ENCODE results near the gene ARHGAP22. TPM values are rescaled to one million over a fixed set of nuclear protein-coding genes. Genes with fewer than 3 reads are reported as not detected.

The ARHGAP22 gene
- total and polyA plus RNA-seq, 3 experiments from 2014 or later: not detected

- Histone ChIP-seq H3K27me3 (ENCODE audit: insufficient read depth, low read length, poor library complexity, severe bottlenecking) (no peaks in the 10 kb centered on the region), H3K4me3 (ENCODE audit: low read length) (no peak overlapping the region), H3K36me3 (ENCODE audit: insufficient read depth, low read length) (no peaks in the 10 kb centered on the region), H3K27ac (ENCODE audit: low read depth, low read length) (no peak overlapping the region), H3K4me1 (ENCODE audit: insufficient read depth, low read length) (no peaks in the 10 kb centered on the region), H3K9me3 (ENCODE audit: low read length) (no peaks in the 10 kb centered on the region)
- no peak for DNase-seq
- Mint-ChIP-seq H3K27ac (no peak overlapping the region), H3K27me3 (peaks cover 4 to 12% of the 10 kb centered on the region in 2 donors), H3K4me3 (no peak overlapping the region), H3K9me3 (peaks cover 0 to 3% (median 0%) of the 10 kb centered on the region in 5 donors), H3K4me1 (no peaks in the 10 kb centered on the region), H3K36me3 (no peaks in the 10 kb centered on the region)
- ChIA-PET CTCF (no interaction called here), POLR2A (no interaction called here)
Observed at GRCh38 chr10:48541144-48541795, 63.6 kb downstream of the ARHGAP22 start.

DNA sequence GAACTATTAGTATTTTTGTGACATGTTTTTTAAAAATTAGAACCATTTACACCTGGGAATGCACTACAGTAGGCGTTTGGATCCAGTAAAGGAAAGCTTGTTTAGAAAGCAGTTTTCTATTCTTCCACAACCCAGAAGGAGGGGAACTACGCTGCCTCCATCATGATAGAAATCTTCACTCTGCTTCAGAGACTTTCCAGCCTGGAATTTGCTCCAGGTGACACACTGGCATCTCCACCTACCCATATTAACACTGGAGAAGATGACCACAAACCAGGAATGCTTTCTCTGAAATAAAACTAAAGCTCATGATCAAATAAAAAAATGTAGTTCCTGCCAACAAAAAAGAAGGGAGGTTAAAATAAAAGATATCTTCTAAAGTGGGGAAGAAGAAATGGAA, 66.3 kb downstream of the ARHGAP22 start:
- ChIA-PET CTCF (no interaction called here), POLR2A (no interaction called here)
- H3K27ac ChIP-seq (ENCODE audit: low read depth, low read length): no peak overlapping the region
- no peak for DNase-seq
- H3K27ac Mint-ChIP-seq: no peak overlapping the region
- no peaks in the 10 kb centered on the region for H3K27me3 ChIP-seq (ENCODE audit: insufficient read depth, low read length, poor library complexity, severe bottlenecking)
- no peaks in the 10 kb centered on the region for H3K9me3 ChIP-seq (ENCODE audit: low read length)
- peaks cover 4 to 12% of the 10 kb centered on the region in 2 donors for H3K27me3 Mint-ChIP-seq
- H3K4me3 Mint-ChIP-seq: no peak overlapping the region
- H3K9me3 Mint-ChIP-seq: peaks cover 0 to 3% (median 0%) of the 10 kb centered on the region in 5 donors
- no peaks in the 10 kb centered on the region for H3K36me3 Mint-ChIP-seq
- H3K4me1 Mint-ChIP-seq: no peaks in the 10 kb centered on the region
- no peak overlapping the region for H3K4me3 ChIP-seq (ENCODE audit: low read length)
- H3K4me1 ChIP-seq (ENCODE audit: insufficient read depth, low read length): no peaks in the 10 kb centered on the region
- H3K36me3 ChIP-seq (ENCODE audit: insufficient read depth, low read length): no peaks in the 10 kb centered on the region

GRCh38 chr10:48536916-48537890, 67.7 kb downstream of the ARHGAP22 start:
- no peak overlapping the region for H3K4me3 Mint-ChIP-seq
- no peak for DNase-seq
- H3K27me3 Mint-ChIP-seq: peaks cover 4 to 12% of the 10 kb centered on the region in 2 donors
- no peaks in the 10 kb centered on the region for H3K9me3 ChIP-seq (ENCODE audit: low read length)
- no peaks in the 10 kb centered on the region for H3K4me1 ChIP-seq (ENCODE audit: insufficient read depth, low read length)
- H3K9me3 Mint-ChIP-seq: peaks cover 0 to 8% (median 0%) of the 10 kb centered on the region in 5 donors
- no peak overlapping the region for H3K27ac ChIP-seq (ENCODE audit: low read depth, low read length)
- no peaks in the 10 kb centered on the region for H3K4me1 Mint-ChIP-seq
- ChIA-PET POLR2A (no interaction called here), CTCF (no interaction called here)
- no peak overlapping the region for H3K4me3 ChIP-seq (ENCODE audit: low read length)
- H3K36me3 ChIP-seq (ENCODE audit: insufficient read depth, low read length): no peaks in the 10 kb centered on the region
- no peaks in the 10 kb centered on the region for H3K36me3 Mint-ChIP-seq
- H3K27me3 ChIP-seq (ENCODE audit: insufficient read depth, low read length, poor library complexity, severe bottlenecking): no peaks in the 10 kb centered on the region
- H3K27ac Mint-ChIP-seq: no peak overlapping the region

- Mint-ChIP-seq H3K4me3 (no peak overlapping the region), H3K4me1 (no peaks in the 10 kb centered on the region), H3K36me3 (no peaks in the 10 kb centered on the region), H3K9me3 (peaks cover 0 to 8% (median 0%) of the 10 kb centered on the region in 5 donors), H3K27me3 (peaks cover 4 to 7% of the 10 kb centered on the region in 2 donors), H3K27ac (no peak overlapping the region)
- Histone ChIP-seq H3K4me3 (ENCODE audit: low read length) (no peak overlapping the region), H3K9me3 (ENCODE audit: low read length) (no peaks in the 10 kb centered on the region), H3K36me3 (ENCODE audit: insufficient read depth, low read length) (no peaks in the 10 kb centered on the region), H3K27ac (ENCODE audit: low read depth, low read length) (no peak overlapping the region), H3K4me1 (ENCODE audit: insufficient read depth, low read length) (no peaks in the 10 kb centered on the region), H3K27me3 (ENCODE audit: insufficient read depth, low read length, poor library complexity, severe bottlenecking) (no peaks in the 10 kb centered on the region)
- CTCF ChIA-PET: no interaction called here
- POLR2A ChIA-PET: no interaction called here
- no peak for DNase-seq
Observed at GRCh38 chr10:48536156-48536500, 68.7 kb downstream of the ARHGAP22 start.

DNA sequence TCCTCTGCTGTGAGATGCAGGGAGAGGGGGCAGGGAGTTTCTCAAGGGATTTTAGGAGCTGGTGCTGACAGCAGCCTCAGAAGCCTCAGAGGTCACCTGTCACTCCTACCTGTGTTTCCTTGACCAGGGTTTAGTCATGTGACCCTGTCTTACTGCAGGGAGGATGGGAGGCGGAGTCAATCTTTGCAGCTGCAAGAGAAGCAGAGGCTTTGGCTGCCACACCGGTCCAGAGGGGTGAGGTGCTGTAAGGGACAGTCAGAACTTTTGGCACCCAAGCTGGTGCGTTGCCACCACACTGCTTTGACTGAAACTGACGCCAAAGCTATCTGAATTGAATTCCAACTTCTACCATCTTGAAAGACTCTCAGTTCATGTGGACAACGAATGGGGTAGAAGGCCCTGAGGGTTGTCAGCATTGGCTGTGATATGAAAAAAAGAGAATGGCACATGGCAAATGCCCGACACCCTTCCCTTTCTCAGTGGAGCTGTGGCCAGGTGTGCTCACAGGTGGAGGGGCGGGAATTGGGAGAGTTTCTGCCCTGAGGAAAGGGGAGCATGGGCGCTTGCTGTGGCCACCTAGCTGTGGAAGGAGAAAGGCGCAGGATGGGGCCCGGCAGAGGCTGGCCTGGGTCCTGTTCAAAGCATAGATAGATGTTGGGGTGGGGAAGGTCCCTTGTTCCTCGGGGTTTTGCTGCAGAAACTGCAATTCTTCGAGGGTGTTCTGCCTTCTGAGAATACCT, 69.3 kb downstream of the ARHGAP22 start:
- no peaks in the 10 kb centered on the region for H3K36me3 Mint-ChIP-seq
- POLR2A ChIA-PET: no interaction called here

GRCh38 chr10:48533951-48534720, 70.7 kb downstream of the ARHGAP22 start:
- CTCF ChIA-PET: no interaction called here
- Mint-ChIP-seq H3K27me3 (peaks cover 4 to 9% of the 10 kb centered on the region in 2 donors), H3K4me1 (no peaks in the 10 kb centered on the region), H3K4me3 (no peak overlapping the region), H3K9me3 (peaks cover 0 to 8% (median 0%) of the 10 kb centered on the region in 5 donors), H3K27ac (no peak overlapping the region), H3K36me3 (no peaks in the 10 kb centered on the region)
- Histone ChIP-seq H3K4me1 (ENCODE audit: insufficient read depth, low read length) (no peaks in the 10 kb centered on the region), H3K27me3 (ENCODE audit: insufficient read depth, low read length, poor library complexity, severe bottlenecking) (no peaks in the 10 kb centered on the region), H3K27ac (ENCODE audit: low read depth, low read length) (no peak overlapping the region), H3K4me3 (ENCODE audit: low read length) (no peak overlapping the region), H3K36me3 (ENCODE audit: insufficient read depth, low read length) (no peaks in the 10 kb centered on the region), H3K9me3 (ENCODE audit: low read length) (no peaks in the 10 kb centered on the region)
- POLR2A ChIA-PET: no interaction called here
- DNase-seq: no peak

More for the DNA sequence above, 69.3 kb downstream of the ARHGAP22 start:
- H3K27ac ChIP-seq (ENCODE audit: low read depth, low read length): no peak overlapping the region
- H3K27me3 ChIP-seq (ENCODE audit: insufficient read depth, low read length, poor library complexity, severe bottlenecking): no peaks in the 10 kb centered on the region
- H3K36me3 ChIP-seq (ENCODE audit: insufficient read depth, low read length): no peaks in the 10 kb centered on the region
- no peaks in the 10 kb centered on the region for H3K9me3 ChIP-seq (ENCODE audit: low read length)
- Mint-ChIP-seq H3K27me3 (peaks cover 4 to 6% of the 10 kb centered on the region in 2 donors), H3K9me3 (peaks cover 0 to 8% (median 0%) of the 10 kb centered on the region in 5 donors), H3K27ac (no peak overlapping the region), H3K4me1 (no peaks in the 10 kb centered on the region), H3K4me3 (no peak overlapping the region)
- CTCF ChIA-PET: no interaction called here
- no peaks in the 10 kb centered on the region for H3K4me1 ChIP-seq (ENCODE audit: insufficient read depth, low read length)
- no peak for DNase-seq
- H3K4me3 ChIP-seq (ENCODE audit: low read length): no peak overlapping the region

DNA sequence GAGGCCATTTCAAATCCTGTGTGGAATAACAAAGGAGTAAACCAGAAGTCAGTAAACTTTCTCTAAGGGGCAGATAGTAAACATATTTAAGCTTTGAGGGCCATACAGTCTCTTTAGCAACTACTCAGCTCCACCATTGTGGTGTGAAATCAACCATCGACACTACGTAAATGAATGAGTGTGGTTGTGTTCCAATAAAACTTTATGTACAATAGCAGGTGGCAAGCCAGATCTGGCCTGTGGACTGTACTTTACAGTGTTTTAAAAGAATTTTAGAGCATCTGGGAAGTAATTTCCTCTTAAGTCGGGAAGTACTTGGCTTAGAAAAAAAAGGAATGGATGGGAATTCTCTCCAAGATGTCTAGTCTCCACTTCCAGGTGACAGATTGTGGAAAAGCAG, 71.3 kb downstream of the ARHGAP22 start:
- POLR2A ChIA-PET: no interaction called here
- H3K36me3 Mint-ChIP-seq: no peaks in the 10 kb centered on the region
- H3K9me3 Mint-ChIP-seq: peaks cover 0 to 8% (median 0%) of the 10 kb centered on the region in 5 donors
- Histone ChIP-seq H3K27ac (ENCODE audit: low read depth, low read length) (no peak overlapping the region), H3K9me3 (ENCODE audit: low read length) (no peaks in the 10 kb centered on the region), H3K4me3 (ENCODE audit: low read length) (no peak overlapping the region), H3K36me3 (ENCODE audit: insufficient read depth, low read length) (no peaks in the 10 kb centered on the region), H3K27me3 (ENCODE audit: insufficient read depth, low read length, poor library complexity, severe bottlenecking) (no peaks in the 10 kb centered on the region), H3K4me1 (ENCODE audit: insufficient read depth, low read length) (no peaks in the 10 kb centered on the region)
- H3K4me1 Mint-ChIP-seq: no peaks in the 10 kb centered on the region
- DNase-seq: no peak
- peaks cover 4 to 9% of the 10 kb centered on the region in 2 donors for H3K27me3 Mint-ChIP-seq
- H3K4me3 Mint-ChIP-seq: no peak overlapping the region
- CTCF ChIA-PET: no interaction called here
- H3K27ac Mint-ChIP-seq: no peak overlapping the region
